GM23338 (cell line): Measurements from ENCODE around the gene CLPSL2. TPM values are rescaled to one million over a fixed set of nuclear protein-coding genes. Genes with fewer than 3 reads are reported as not detected.

Source experiments
- ATAC-seq: fragments of 200-7000 bp; cut with Tn5 transposase; 3 replicates; pipeline ENCODE4 v1.9.1; 2020
- DNase-seq: peaks from one replicate; pipeline ENCODE4 v3.0.0-alpha.2; 2015; ENCODE audit warnings: low spot score
- H2AFZ ChIP-seq: fragments of 200-600 bp; sonication (generic); 2 replicates; pipeline ENCODE4 v1.8.0; 2016; ENCODE audit warnings: antibody characterized with exemption, mild to moderate bottlenecking, moderate library complexity
- H3F3A ChIP-seq: fragments of 200-600 bp; sonication (generic); replicated peaks from 2 replicates; pipeline ENCODE4 v1.8.0; 2017; ENCODE audit warnings: antibody characterized with exemption, mixed run types, low read depth
- H3K27ac ChIP-seq: fragments of 200-600 bp; sonication (generic); 2 replicates; pipeline ENCODE4 v1.6.1; 2016; ENCODE audit warnings: low read depth
- H3K27me3 ChIP-seq: fragments of 200-600 bp; sonication (generic); 2 replicates; pipeline ENCODE4 v1.8.0; 2016; ENCODE audit warnings: mild to moderate bottlenecking, mixed run types, moderate library complexity; ENCODE audit not compliant: insufficient read depth
- H3K36me3 ChIP-seq: fragments of 200-600 bp; sonication (generic); 2 replicates; pipeline ENCODE4 v1.8.0; 2016; ENCODE audit warnings: mild to moderate bottlenecking; ENCODE audit not compliant: insufficient read depth
- H3K4me1 ChIP-seq: fragments of 200-600 bp; sonication (generic); 2 replicates; pipeline ENCODE4 v1.8.0; 2016; ENCODE audit warnings: mild to moderate bottlenecking, moderate library complexity; ENCODE audit not compliant: insufficient read depth
- H3K4me2 ChIP-seq: fragments of 200-600 bp; sonication (generic); 2 replicates; pipeline ENCODE4 v1.7.1; 2017; ENCODE audit warnings: mixed run types
- H3K4me3 ChIP-seq: fragments of 200-600 bp; sonication (generic); 2 replicates; pipeline ENCODE4 v1.6.1; 2016; ENCODE audit warnings: mixed run types
- H3K79me2 ChIP-seq: fragments of 200-600 bp; sonication (generic); replicated peaks from 2 replicates; pipeline ENCODE4 v1.8.0; 2017; ENCODE audit warnings: mild to moderate bottlenecking; ENCODE audit not compliant: insufficient read depth
- H3K9me2 ChIP-seq: fragments of 200-600 bp; sonication (generic); 2 replicates; pipeline ENCODE4 v1.8.0; 2017; ENCODE audit not compliant: insufficient read depth
- H4K20me1 ChIP-seq: fragments of 200-600 bp; sonication (generic); replicated peaks from 2 replicates; pipeline ENCODE4 v1.8.0; 2017; ENCODE audit warnings: mild to moderate bottlenecking; ENCODE audit not compliant: insufficient read depth
- H3K27ac Mint-ChIP-seq: 2 replicates; pipeline ENCODE4 v1.8.0; 2020; ENCODE audit warnings: inconsistent platforms, mild to moderate bottlenecking, moderate library complexity, mixed read lengths
- H3K27me3 Mint-ChIP-seq: 3 replicates; pipeline ENCODE4 v1.8.0; 2022; ENCODE audit warnings: low read depth, mild to moderate bottlenecking, moderate library complexity, mixed read lengths, inconsistent platforms; ENCODE audit not compliant: insufficient read depth, poor library complexity
- H3K36me3 Mint-ChIP-seq: 3 replicates; pipeline ENCODE4 v1.8.0; 2021; ENCODE audit warnings: low read depth, mild to moderate bottlenecking, inconsistent platforms, moderate library complexity, mixed read lengths
- H3K4me1 Mint-ChIP-seq: 3 replicates; pipeline ENCODE4 v1.8.0; 2020; ENCODE audit warnings: mild to moderate bottlenecking, inconsistent platforms, mixed read lengths
- H3K4me3 Mint-ChIP-seq: 3 replicates; pipeline ENCODE4 v1.8.0; 2021; ENCODE audit warnings: moderate library complexity, mild to moderate bottlenecking, inconsistent platforms, mixed read lengths
- H3K9me3 Mint-ChIP-seq: 3 replicates; pipeline ENCODE4 v1.8.0; 2020; ENCODE audit warnings: moderate library complexity, mild to moderate bottlenecking, inconsistent platforms, mixed read lengths
- CREB1 ChIP-seq: fragments of 250-450 bp; sonication (Bioruptor Pico); IDR thresholded peaks from 2 replicates; pipeline ENCODE4 v1.5.0; 2020; ENCODE audit warnings: low read depth, mild to moderate bottlenecking, moderate library complexity
- POLR2AphosphoS5 ChIP-seq: IDR thresholded peaks from 2 replicates; pipeline ENCODE4 v1.6.1; 2016; ENCODE audit warnings: antibody characterized with exemption, low read depth
- REST ChIP-seq: IDR thresholded peaks from one replicate; pipeline ENCODE4 v1.6.1; 2018; ENCODE audit warnings: antibody characterized with exemption; ENCODE audit not compliant: unreplicated experiment
- ZNF114 ChIP-seq: fragments of 250-450 bp; sonication (Bioruptor Pico); IDR thresholded peaks from 2 replicates; pipeline ENCODE4 v1.5.0; 2020; ENCODE audit warnings: mild to moderate bottlenecking, moderate library complexity
- ZNF462 ChIP-seq: fragments of 250-450 bp; sonication (Bioruptor Pico); IDR thresholded peaks from 2 replicates; pipeline ENCODE4 v1.5.0; 2020; ENCODE audit warnings: mild to moderate bottlenecking, moderate library complexity
- polyA plus RNA-seq: library from polyadenylated mRNA; unstranded; fragments of >200 nt; fragmentation: Nextera tagmentation; extraction: Ambion mirVana; gene quantifications from 2 replicates; pipeline ENCODE4 v1.2.1, GENCODE V29; 2016
- total RNA-seq: library from RNA; depleted of rRNA; stranded (reverse); fragments of >200 nt; shearing (Covaris generic); gene quantifications from 2 replicates; pipeline ENCODE4 v1.2.3, GENCODE V29; 2014

CLPSL2 gene
- total and polyA plus RNA-seq, 2 experiments from 2014 or later = 2.9 to 3.1 TPM

GRCh38 chr6:35817515-35817914, 41.1 kb downstream of the CLPSL2 start (continued):
- no peak for TF ChIP-seq ZNF462 (CRISPR knock-in tag)

- no peaks in the 10 kb centered on the region for H3K4me1 ChIP-seq
- H3K4me3 Mint-ChIP-seq = no peak overlapping the region
- no peak overlapping the region for H3K27ac Mint-ChIP-seq
- H3K79me2 ChIP-seq = no peaks in the 10 kb centered on the region
- no peaks in the 10 kb centered on the region for H3K9me3 Mint-ChIP-seq
- no peak for ATAC-seq
- H3K36me3 ChIP-seq = no peaks in the 10 kb centered on the region
- no peaks in the 10 kb centered on the region for H3F3A ChIP-seq
- H3K4me2 ChIP-seq = no peak overlapping the region
- no peak overlapping the region for H3K27ac ChIP-seq
- no peaks in the 10 kb centered on the region for H4K20me1 ChIP-seq
- H3K4me1 Mint-ChIP-seq = no peaks in the 10 kb centered on the region
- H3K27me3 Mint-ChIP-seq = peaks cover 2% of the 10 kb centered on the region
- DNase-seq = no peak
- H2AFZ ChIP-seq = no peak overlapping the region
- no peak overlapping the region for H3K4me3 ChIP-seq
- no peaks in the 10 kb centered on the region for H3K9me2 ChIP-seq
- no peaks in the 10 kb centered on the region for H3K36me3 Mint-ChIP-seq
- H3K27me3 ChIP-seq = no peaks in the 10 kb centered on the region
- TF ChIP-seq CREB1 = no peak
- TF ChIP-seq POLR2AphosphoS5 = no peak
- no peak for TF ChIP-seq ZNF462 (CRISPR knock-in tag)
- no peak for TF ChIP-seq ZNF114
- TF ChIP-seq REST = no peak
Measured at GRCh38 chr6:35823601-35824000, 47.2 kb downstream of the CLPSL2 start.
